ENCODE data around the gene FAAP100.

GRCh38 chr17:81527591-81528383 is 24.4 kb downstream of the FAAP100 start, which contains the start of gene FSCN2:
- TF ChIP-seq CTCF (IDR thresholded peaks at IDR 0.05) (no peak), POLR2A (IDR thresholded peaks at IDR 0.05) (no peak)
